Mesodermal cell (in vitro differentiated cells): Measurements from ENCODE around the gene SCEL.
"Not testable (repeated sequence)": the region's sequence is repeated elsewhere in the genome, so short reads cannot be mapped to it uniquely, and the experiment has no call there.

Experiments
- H3K27ac ChIP-seq: 2 replicates; pipeline ENCODE4 v1.7.0; 2013; ENCODE audit warnings: mild to moderate bottlenecking, low read depth, low read length, moderate library complexity; ENCODE audit not compliant: severe bottlenecking
- H3K36me3 ChIP-seq: 2 replicates; pipeline ENCODE4 v1.7.1; 2013; ENCODE audit warnings: mild to moderate bottlenecking, low read length, moderate library complexity; ENCODE audit not compliant: control insufficient read depth, insufficient read depth
- H3K4me1 ChIP-seq: one replicate; pipeline ENCODE4 v1.7.1; 2013; ENCODE audit warnings: mild to moderate bottlenecking, low read length; ENCODE audit not compliant: insufficient read depth, control insufficient read depth, poor library complexity, severe bottlenecking
- H3K4me3 ChIP-seq: 2 replicates; pipeline ENCODE4 v1.7.0; 2013; ENCODE audit warnings: low read length, control low read depth, mild to moderate bottlenecking; ENCODE audit not compliant: insufficient read depth, poor library complexity, severe bottlenecking; ENCODE audit errors: extremely low read depth
- H3K9me3 ChIP-seq: 2 replicates; pipeline ENCODE4 v1.7.1; 2013; ENCODE audit warnings: mild to moderate bottlenecking, low read length, moderate library complexity; ENCODE audit not compliant: control insufficient read depth
- WGBS, 2 experiments: methylation state at CpG; one replicate each; pipeline ENCODE4 v1.1.5; 2013; ENCODE audit warnings: missing lambda C conversion rate in 2 of 2; ENCODE audit not compliant: insufficient coverage in 2 of 2; 5-methylcytosine and 5-hydroxymethylcytosine counted together

SCEL gene

DNA sequence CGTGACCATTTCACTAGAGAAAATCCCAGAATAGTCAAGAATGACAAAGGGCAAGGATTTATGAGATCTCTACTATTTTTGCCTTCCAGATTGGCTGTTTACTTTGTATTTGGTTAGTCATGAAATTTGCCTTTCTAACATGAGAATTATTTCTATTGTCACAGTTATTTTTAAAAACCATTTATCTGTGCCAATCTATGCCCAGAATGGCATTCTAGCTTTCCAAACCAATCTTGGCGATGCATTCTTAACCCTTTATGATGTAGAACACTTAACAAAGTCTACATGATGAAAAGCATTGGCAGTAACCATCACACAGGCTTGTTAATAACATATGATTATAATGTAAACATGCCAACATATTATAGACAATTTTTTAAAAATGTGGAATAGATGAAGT lies 65.2 kb downstream of the SCEL start:
- WGBS, 2 experiments, result no CpG with 5 or more reads among the region's 2 CpGs
- no peaks in the 10 kb centered on the region for H3K36me3 ChIP-seq
- H3K27ac ChIP-seq, result no peak overlapping the region

GRCh38 chr13:77611068-77611467 lies 75.6 kb downstream of the SCEL start:
- Histone ChIP-seq H3K9me3 (no peaks in the 10 kb centered on the region), H3K4me3 (no peak overlapping the region), H3K4me1 (no peaks in the 10 kb centered on the region), H3K27ac (no peak overlapping the region), H3K36me3 (no peaks in the 10 kb centered on the region)
- WGBS, 2 experiments, result 100% methylated on average over 1 of the region's 1 CpG; no CpG with 5 or more reads in 1 of the 2 experiments

More for the DNA sequence above, 65.2 kb downstream of the SCEL start:
- no peak overlapping the region for H3K4me3 ChIP-seq
- no peaks in the 10 kb centered on the region for H3K4me1 ChIP-seq
- H3K9me3 ChIP-seq, result no peaks in the 10 kb centered on the region

GRCh38 chr13:77616027-77616426 lies 80.5 kb downstream of the SCEL start:
- no peaks in the 10 kb centered on the region for H3K9me3 ChIP-seq
- no peak overlapping the region for H3K27ac ChIP-seq

GRCh38 chr13:77619655-77620054 lies 84.1 kb downstream of the SCEL start:
- Histone ChIP-seq H3K27ac (no peak overlapping the region), H3K36me3 (no peaks in the 10 kb centered on the region), H3K9me3 (no peaks in the 10 kb centered on the region), H3K4me1 (no peaks in the 10 kb centered on the region), H3K4me3 (no peak overlapping the region)
- 92 to 100% methylated on average over 2 of the region's 5 CpGs for WGBS, 2 experiments

More at GRCh38 chr13:77616027-77616426, 80.5 kb downstream of the SCEL start:
- Histone ChIP-seq H3K4me1 (no peaks in the 10 kb centered on the region), H3K36me3 (no peaks in the 10 kb centered on the region), H3K4me3 (no peak overlapping the region)

DNA sequence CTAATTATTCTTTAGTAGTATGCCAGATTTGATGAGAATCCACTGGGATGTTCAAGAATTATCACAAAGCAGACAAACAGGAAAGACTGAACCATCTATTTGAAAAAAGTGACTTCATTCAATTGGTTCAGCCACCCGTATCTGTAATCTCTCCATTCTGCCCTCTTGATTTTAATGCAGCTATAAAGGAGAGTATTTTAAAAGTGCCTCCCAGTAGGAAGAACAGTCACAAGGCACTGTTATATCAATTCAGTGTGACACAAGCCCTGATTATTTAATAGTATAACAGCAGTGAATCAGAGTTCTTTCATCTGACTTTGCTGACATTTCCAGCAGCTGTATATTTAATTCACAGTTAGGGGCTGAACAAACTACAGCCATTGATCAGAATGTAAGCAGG lies 84.6 kb downstream of the SCEL start:
- H3K4me3 ChIP-seq, result no peak overlapping the region
- H3K27ac ChIP-seq, result no peak overlapping the region
- H3K9me3 ChIP-seq, result no peaks in the 10 kb centered on the region
- no peaks in the 10 kb centered on the region for H3K4me1 ChIP-seq
- no CpG with 5 or more reads among the region's 1 CpG for WGBS, 2 experiments
- no peaks in the 10 kb centered on the region for H3K36me3 ChIP-seq

- Histone ChIP-seq H3K4me3 (no peak overlapping the region), H3K4me1 (no peaks in the 10 kb centered on the region), H3K36me3 (no peaks in the 10 kb centered on the region), H3K27ac (no peak overlapping the region), H3K9me3 (no peaks in the 10 kb centered on the region)
- 66 to 89% methylated on average over 2 of the region's 3 CpGs for WGBS, 2 experiments
Measured at GRCh38 chr13:77623806-77624205, 88.3 kb downstream of the SCEL start.

DNA sequence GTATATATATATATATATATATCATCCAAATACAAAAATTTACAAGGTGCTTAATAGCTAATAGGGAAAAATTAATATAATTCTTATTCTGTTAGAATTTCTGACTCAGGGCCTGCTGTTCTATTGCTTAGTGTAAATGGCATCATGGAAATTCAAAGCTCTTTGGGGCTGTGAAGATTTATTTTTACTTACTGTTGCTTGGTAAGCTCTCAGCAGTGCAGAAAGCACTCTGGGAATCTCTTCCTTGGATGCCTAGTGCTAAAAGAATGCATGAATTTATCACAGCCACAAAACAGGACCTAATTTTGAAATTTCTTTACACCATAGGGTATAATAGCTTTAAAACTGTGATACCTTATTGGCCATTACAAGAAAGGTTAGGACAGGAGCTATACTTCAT lies 92.7 kb downstream of the SCEL start:
- no peaks in the 10 kb centered on the region for H3K9me3 ChIP-seq
- no peaks in the 10 kb centered on the region for H3K36me3 ChIP-seq

DNA sequence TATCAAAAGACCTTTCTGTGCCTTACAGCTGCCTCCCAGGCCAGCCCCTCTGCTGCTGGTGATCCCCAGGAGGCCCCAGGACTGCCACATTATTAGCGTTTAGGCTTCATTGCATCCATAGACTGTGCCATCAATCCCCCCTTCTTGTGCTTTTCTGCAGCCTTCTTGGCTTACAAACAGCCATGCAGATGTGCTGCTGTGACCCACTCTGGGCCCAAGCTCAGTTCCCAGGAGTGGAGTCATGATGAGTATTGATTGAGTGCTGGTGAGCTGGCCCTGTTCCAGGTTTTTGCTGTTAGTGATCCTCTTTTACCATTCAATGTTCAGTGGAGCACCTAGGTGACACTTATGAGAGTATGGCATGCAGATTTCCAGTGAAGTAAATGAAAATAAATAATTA lies 102.1 kb downstream of the SCEL start:
- WGBS, 2 experiments, result 50 to 71% methylated on average over 1 of the region's 1 CpG
- no peak overlapping the region for H3K4me3 ChIP-seq
- no peaks in the 10 kb centered on the region for H3K36me3 ChIP-seq
- no peaks in the 10 kb centered on the region for H3K9me3 ChIP-seq
- H3K27ac ChIP-seq, result no peak overlapping the region
- no peaks in the 10 kb centered on the region for H3K4me1 ChIP-seq

More for the DNA sequence above, 92.7 kb downstream of the SCEL start:
- H3K27ac ChIP-seq, result no peak overlapping the region
- H3K4me3 ChIP-seq, result no peak overlapping the region
- no peaks in the 10 kb centered on the region for H3K4me1 ChIP-seq

DNA sequence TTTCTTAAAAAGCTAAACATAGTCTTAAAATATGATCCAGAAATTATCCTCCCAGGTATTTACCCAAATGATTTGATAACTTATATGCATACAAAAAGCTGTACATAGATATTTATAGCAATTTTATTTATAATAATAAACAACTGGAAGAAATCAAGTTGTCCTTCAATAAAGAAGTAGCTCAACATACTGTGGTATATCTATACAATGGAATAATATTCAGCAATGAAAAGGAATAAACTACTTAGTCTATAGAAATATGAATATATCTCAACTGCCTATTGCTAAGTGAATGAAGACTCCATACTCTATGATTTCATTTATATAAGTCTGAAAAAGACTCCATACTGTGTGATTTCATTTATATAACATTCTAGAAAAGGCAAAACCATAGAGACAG lies 114.9 kb downstream of the SCEL start:
- Histone ChIP-seq H3K36me3 (no peaks in the 10 kb centered on the region), H3K9me3 (no peaks in the 10 kb centered on the region), H3K4me3 (no peak overlapping the region), H3K27ac (no peak overlapping the region), H3K4me1 (no peaks in the 10 kb centered on the region)

DNA sequence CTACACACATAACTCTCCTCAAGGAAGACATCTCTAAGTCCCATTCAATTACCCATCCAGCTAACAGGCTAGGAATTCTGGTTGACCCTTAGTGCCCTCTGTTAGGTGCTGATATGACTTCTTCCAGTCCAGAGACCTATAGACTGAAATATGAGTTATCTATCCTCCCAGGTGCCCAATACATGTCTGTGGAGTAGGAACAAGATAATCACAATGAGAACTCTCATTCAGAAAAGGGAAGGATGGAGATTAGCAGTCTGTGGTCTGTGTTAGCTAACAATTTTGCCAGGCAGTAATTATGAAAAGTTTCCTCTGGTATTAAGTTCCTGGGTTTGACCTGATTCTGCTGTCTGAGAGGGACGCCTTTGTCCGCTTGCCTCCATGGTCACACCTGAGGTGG lies 117.8 kb downstream of the SCEL start:
- no peaks in the 10 kb centered on the region for H3K9me3 ChIP-seq
- H3K36me3 ChIP-seq, result no peaks in the 10 kb centered on the region
- no peak overlapping the region for H3K27ac ChIP-seq
- H3K4me3 ChIP-seq, result no peak overlapping the region
- no peaks in the 10 kb centered on the region for H3K4me1 ChIP-seq
- 100% methylated on average over 2 of the region's 2 CpGs for WGBS, 2 experiments

GRCh38 chr13:77660016-77660415 lies 124.5 kb downstream of the SCEL start:
- not testable (repeated sequence) for H3K9me3 ChIP-seq, H3K36me3 ChIP-seq, H3K4me1 ChIP-seq, H3K4me3 ChIP-seq, H3K27ac ChIP-seq
- 87 to 90% methylated on average over 20 to 23 of the region's 23 CpGs for WGBS, 2 experiments

- Histone ChIP-seq H3K4me3 (no peak overlapping the region), H3K9me3 (no peaks in the 10 kb centered on the region), H3K4me1 (no peaks in the 10 kb centered on the region), H3K27ac (no peak overlapping the region), H3K36me3 (no peaks in the 10 kb centered on the region)
- 88 to 93% methylated on average over 11 to 12 of the region's 15 CpGs for WGBS, 2 experiments
Measured at GRCh38 chr13:77660841-77661250, 125.3 kb downstream of the SCEL start.
